Measurements from ENCODE around the gene FUCA1. TPM values are rescaled to one million over a fixed set of nuclear protein-coding genes. Genes with fewer than 3 reads are reported as not detected.
A peak's percentile ranks its signal among the peaks of the same experiment; 100 is the strongest.

FUCA1 gene
- 5.3 TPM for polyA plus RNA-seq (2013, experiment 1 of 2)
- 5.4 TPM for polyA plus RNA-seq (2013, experiment 2 of 2)

DNA sequence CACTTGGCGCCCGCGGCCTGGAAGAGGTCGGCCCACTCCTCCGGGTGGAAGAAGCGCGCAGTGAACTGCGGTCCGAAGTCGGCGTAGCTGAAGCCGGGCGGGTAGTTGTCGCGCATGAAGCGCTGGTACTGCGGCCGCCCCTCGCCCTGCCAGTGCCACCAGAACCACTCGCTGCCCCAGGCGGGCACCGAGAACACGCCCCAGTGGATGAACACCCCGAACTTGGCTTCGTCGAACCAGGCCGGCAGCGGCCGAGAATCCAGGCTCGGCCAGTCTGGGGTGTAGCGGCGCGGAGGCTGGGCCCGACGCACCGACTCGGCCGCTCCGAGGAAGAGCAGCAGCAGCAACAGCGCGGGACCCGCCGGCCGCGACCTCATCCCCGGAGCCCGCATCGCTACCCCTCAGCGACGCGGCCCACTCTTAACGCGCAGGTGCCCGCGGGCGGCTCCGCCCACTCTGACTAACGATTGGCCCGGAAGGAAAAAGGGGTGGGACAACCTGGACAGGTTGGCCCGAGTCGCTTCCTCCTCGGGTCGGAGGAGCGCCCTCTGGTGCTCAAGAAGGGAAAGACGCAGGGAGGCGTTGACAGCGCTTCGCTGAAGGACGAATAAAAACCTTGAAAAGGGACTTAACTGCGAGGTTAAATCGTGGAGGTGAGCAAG lies at the start of gene FUCA1:
Gene FUCA1, minus strand, starts transcription at position 396 of the 662 bp plus-strand sequence. Its CDS starts 4 bp downstream, at position 392.
- Histone ChIP-seq H4K91ac (ENCODE audit: low read length) (no peak within 1 kb of the TSS), H3K27ac (ENCODE audit: low read length, poor library complexity, severe bottlenecking) (no peak within 1 kb of the TSS), H3K23ac (ENCODE audit: low read length in 2 of 2) (peak within 1 kb of the TSS in 1 of 2 experiments; percentile 72), H3K9ac (ENCODE audit: low read length) (peak within 1 kb of the TSS; percentile 83), H3K4me1 (ENCODE audit: control insufficient read depth, insufficient read depth, low read depth, low read length) (peaks cover 17% of the 10 kb centered on the region), H3K4me2 (ENCODE audit: low read length, poor library complexity, severe bottlenecking) (peak within 1 kb of the TSS; percentile 96), H2BK12ac (ENCODE audit: low read length in 2 of 2) (no peak within 1 kb of the TSS), H4K8ac (ENCODE audit: low read length) (peak within 1 kb of the TSS; percentile 69), H3K79me1 (replicated peaks; ENCODE audit: low read length, poor library complexity, severe bottlenecking) (peaks cover 9% of the 10 kb centered on the region), H3K18ac (ENCODE audit: low read depth in 1 of 2, low read length in 2 of 2) (no peak within 1 kb of the TSS), H3K4ac (ENCODE audit: low read depth in 1 of 2, low read length in 2 of 2) (no peak within 1 kb of the TSS), H3K9me3 (ENCODE audit: control insufficient read depth, low read length) (no peaks in the 10 kb centered on the region), H3K14ac (ENCODE audit: low read length in 2 of 2) (peak within 1 kb of the TSS in 1 of 2 experiments; percentile 76), H2BK120ac (ENCODE audit: low read depth, low read length) (no peak within 1 kb of the TSS), H2BK15ac (ENCODE audit: low read depth, poor library complexity, severe bottlenecking) (no peak within 1 kb of the TSS), H3K4me3 (ENCODE audit: insufficient read depth in 1 of 2, low read depth in 1 of 2, low read length in 2 of 2) (peak within 1 kb of the TSS; percentile 86 to 89), H2BK5ac (ENCODE audit: low read depth, low read length, poor library complexity, severe bottlenecking) (no peak within 1 kb of the TSS), H3K36me3 (ENCODE audit: control insufficient read depth in 1 of 2, insufficient read depth in 2 of 2, low read depth in 1 of 2, low read length in 2 of 2) (peaks cover 0 to 6% of the 10 kb centered on the region in 2 experiments), H2AFZ (ENCODE audit: low read depth, low read length) (peak within 1 kb of the TSS; percentile 95), H3K27me3 (ENCODE audit: control insufficient read depth in 1 of 2, insufficient read depth in 1 of 2, low read length in 2 of 2) (peaks cover 0 to 20% of the 10 kb centered on the region in 2 experiments), H2AK5ac (ENCODE audit: low read length, severe bottlenecking) (no peak within 1 kb of the TSS)
- 2% methylated on average over 71 of the region's 71 CpGs for WGBS
- peak; percentile 86 for DNase-seq

DNA sequence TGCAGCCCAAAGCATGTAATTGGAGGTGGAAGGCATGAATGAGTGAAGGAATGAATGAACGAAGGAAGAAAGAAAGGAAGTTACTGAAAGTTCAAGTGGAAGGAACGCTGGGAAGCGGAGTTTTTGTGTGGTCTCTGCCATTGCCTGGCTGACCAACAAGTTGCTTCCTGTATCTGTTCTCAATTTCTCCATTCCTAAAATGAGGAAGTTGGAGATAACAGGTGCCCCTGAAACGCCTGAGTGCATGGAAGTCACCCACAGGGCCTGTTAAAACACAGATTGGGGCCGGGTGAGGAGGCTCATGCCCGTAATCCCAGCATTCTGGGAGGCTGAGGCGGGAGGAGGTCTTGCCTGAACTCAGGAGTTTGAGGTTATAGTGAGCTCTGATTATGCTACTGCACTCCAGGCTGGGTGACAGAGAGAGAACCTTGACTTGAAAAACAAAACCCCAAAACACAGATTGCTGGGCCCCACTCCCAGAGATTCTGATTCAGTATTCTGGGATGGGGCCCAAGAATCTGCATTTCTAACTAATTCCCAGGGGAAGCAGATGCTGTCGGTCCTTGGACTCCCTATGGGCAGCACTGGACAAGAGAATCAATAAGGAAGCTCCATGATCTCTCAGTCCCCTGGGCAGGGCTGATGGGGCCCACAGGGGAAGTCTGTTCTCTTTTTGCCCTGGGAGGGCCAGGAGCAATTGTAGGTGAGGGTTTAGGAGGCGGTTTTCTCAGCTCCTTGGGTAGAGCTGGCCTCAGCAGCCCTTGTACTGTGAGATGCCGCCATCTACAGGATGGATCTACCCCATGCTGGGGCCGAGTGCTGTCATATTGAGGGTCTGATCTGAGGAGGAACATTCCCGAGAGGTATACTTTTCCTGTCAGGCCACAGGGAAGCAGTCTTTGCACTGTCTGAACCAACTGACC lies 48.4 kb upstream of the FUCA1 start:
- no peak overlapping the region for H2BK120ac ChIP-seq (ENCODE audit: low read depth, low read length)
- H2AK5ac ChIP-seq (ENCODE audit: low read length, severe bottlenecking), result no peak overlapping the region
- H3K4ac ChIP-seq (ENCODE audit: low read depth in 1 of 2, low read length in 2 of 2), result no peak overlapping the region
- H2BK12ac ChIP-seq (ENCODE audit: low read length in 2 of 2), result no peak overlapping the region
- H3K27me3 ChIP-seq (ENCODE audit: control insufficient read depth in 1 of 2, insufficient read depth in 1 of 2, low read length in 2 of 2), result peaks cover 0 to 16% of the 10 kb centered on the region in 2 experiments
- H3K23ac ChIP-seq (ENCODE audit: low read length in 2 of 2), result no peak overlapping the region
- H4K91ac ChIP-seq (ENCODE audit: low read length), result no peak overlapping the region
- peak; percentile 72 for DNase-seq
- no peak overlapping the region for H4K8ac ChIP-seq (ENCODE audit: low read length)
- no peak overlapping the region for H3K14ac ChIP-seq (ENCODE audit: low read length in 2 of 2)
- no peak overlapping the region for H3K4me3 ChIP-seq (ENCODE audit: insufficient read depth in 1 of 2, low read depth in 1 of 2, low read length in 2 of 2)
- H3K4me2 ChIP-seq (ENCODE audit: low read length, poor library complexity, severe bottlenecking), result no peak overlapping the region
- no peak overlapping the region for H3K18ac ChIP-seq (ENCODE audit: low read depth in 1 of 2, low read length in 2 of 2)
- H2BK5ac ChIP-seq (ENCODE audit: low read depth, low read length, poor library complexity, severe bottlenecking), result no peak overlapping the region
- H3K9ac ChIP-seq (ENCODE audit: low read length), result no peak overlapping the region
- 61% methylated on average over 12 of the region's 12 CpGs for WGBS
- H3K36me3 ChIP-seq (ENCODE audit: control insufficient read depth in 1 of 2, insufficient read depth in 2 of 2, low read depth in 1 of 2, low read length in 2 of 2), result no peaks in the 10 kb centered on the region
- H2BK15ac ChIP-seq (ENCODE audit: low read depth, poor library complexity, severe bottlenecking), result no peak overlapping the region
- peaks cover 3% of the 10 kb centered on the region for H3K4me1 ChIP-seq (ENCODE audit: control insufficient read depth, insufficient read depth, low read depth, low read length)
- H2AFZ ChIP-seq (ENCODE audit: low read depth, low read length), result no peak overlapping the region
- no peak overlapping the region for H3K27ac ChIP-seq (ENCODE audit: low read length, poor library complexity, severe bottlenecking)
- no peaks in the 10 kb centered on the region for H3K79me1 ChIP-seq (replicated peaks; ENCODE audit: low read length, poor library complexity, severe bottlenecking)
- H3K9me3 ChIP-seq (ENCODE audit: control insufficient read depth, low read length), result no peaks in the 10 kb centered on the region

DNA sequence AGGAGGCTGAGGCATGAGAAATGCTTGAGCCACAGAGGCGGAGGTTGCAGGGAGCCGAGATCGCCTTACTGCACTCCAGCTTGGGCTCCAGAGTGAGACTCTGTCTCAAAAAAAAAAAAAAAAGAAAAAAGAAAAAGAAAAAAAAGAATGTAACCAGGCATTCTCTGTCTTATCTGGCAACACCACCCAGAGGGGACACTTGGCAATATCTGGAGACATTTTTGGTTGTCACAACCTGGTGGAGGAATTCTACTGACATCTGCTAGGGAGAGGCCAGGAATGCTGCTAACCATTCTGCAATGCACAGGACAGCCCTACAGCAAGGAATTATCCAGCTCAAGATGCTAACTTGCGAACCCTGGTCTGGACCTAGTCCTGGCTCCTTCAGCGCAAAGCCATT lies 47.4 kb upstream of the FUCA1 start:
- WGBS, result 90% methylated on average over 5 of the region's 5 CpGs
- no peak for DNase-seq
- Histone ChIP-seq H3K23ac (ENCODE audit: low read length in 2 of 2) (no peak overlapping the region), H3K79me1 (replicated peaks; ENCODE audit: low read length, poor library complexity, severe bottlenecking) (no peaks in the 10 kb centered on the region), H2AFZ (ENCODE audit: low read depth, low read length) (no peak overlapping the region), H2AK5ac (ENCODE audit: low read length, severe bottlenecking) (no peak overlapping the region), H3K4me3 (ENCODE audit: insufficient read depth in 1 of 2, low read depth in 1 of 2, low read length in 2 of 2) (no peak overlapping the region), H4K91ac (ENCODE audit: low read length) (no peak overlapping the region), H2BK120ac (ENCODE audit: low read depth, low read length) (no peak overlapping the region), H3K14ac (ENCODE audit: low read length in 2 of 2) (no peak overlapping the region), H3K36me3 (ENCODE audit: control insufficient read depth in 1 of 2, insufficient read depth in 2 of 2, low read depth in 1 of 2, low read length in 2 of 2) (no peaks in the 10 kb centered on the region), H3K27ac (ENCODE audit: low read length, poor library complexity, severe bottlenecking) (no peak overlapping the region), H2BK5ac (ENCODE audit: low read depth, low read length, poor library complexity, severe bottlenecking) (no peak overlapping the region), H3K18ac (ENCODE audit: low read depth in 1 of 2, low read length in 2 of 2) (no peak overlapping the region), H3K9ac (ENCODE audit: low read length) (no peak overlapping the region), H3K4ac (ENCODE audit: low read depth in 1 of 2, low read length in 2 of 2) (no peak overlapping the region), H3K9me3 (ENCODE audit: control insufficient read depth, low read length) (no peaks in the 10 kb centered on the region), H2BK15ac (ENCODE audit: low read depth, poor library complexity, severe bottlenecking) (no peak overlapping the region), H4K8ac (ENCODE audit: low read length) (no peak overlapping the region), H3K4me1 (ENCODE audit: control insufficient read depth, insufficient read depth, low read depth, low read length) (peaks cover 3% of the 10 kb centered on the region), H2BK12ac (ENCODE audit: low read length in 2 of 2) (no peak overlapping the region), H3K27me3 (ENCODE audit: control insufficient read depth in 1 of 2, insufficient read depth in 1 of 2, low read length in 2 of 2) (peaks cover 0 to 26% of the 10 kb centered on the region in 2 experiments), H3K4me2 (ENCODE audit: low read length, poor library complexity, severe bottlenecking) (no peak overlapping the region)

DNA sequence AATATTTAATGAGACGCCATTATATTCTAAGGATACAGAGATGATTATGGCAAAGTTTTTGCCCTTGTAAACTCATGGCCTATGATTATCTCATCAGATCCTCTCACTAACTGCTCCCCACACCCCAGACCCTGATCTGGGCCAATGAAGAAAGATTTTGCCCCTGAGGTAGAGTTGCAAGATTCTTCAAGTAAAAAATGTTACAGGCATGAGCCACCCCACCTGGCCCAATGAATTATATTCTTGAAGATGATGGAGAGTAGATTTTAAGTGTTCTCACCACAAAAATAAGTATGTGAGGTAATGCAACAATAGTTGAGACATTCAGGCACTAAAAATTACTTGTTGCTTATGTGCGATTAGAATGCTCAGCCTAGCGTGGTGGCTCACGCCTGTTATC lies 46.8 kb upstream of the FUCA1 start:
- Histone ChIP-seq H2AFZ (ENCODE audit: low read depth, low read length) (no peak overlapping the region), H3K79me1 (replicated peaks; ENCODE audit: low read length, poor library complexity, severe bottlenecking) (no peaks in the 10 kb centered on the region), H3K18ac (ENCODE audit: low read depth in 1 of 2, low read length in 2 of 2) (no peak overlapping the region), H3K36me3 (ENCODE audit: control insufficient read depth in 1 of 2, insufficient read depth in 2 of 2, low read depth in 1 of 2, low read length in 2 of 2) (no peaks in the 10 kb centered on the region), H3K4me2 (ENCODE audit: low read length, poor library complexity, severe bottlenecking) (no peak overlapping the region), H3K27me3 (ENCODE audit: control insufficient read depth in 1 of 2, insufficient read depth in 1 of 2, low read length in 2 of 2) (peaks cover 0 to 26% of the 10 kb centered on the region in 2 experiments), H2BK12ac (ENCODE audit: low read length in 2 of 2) (no peak overlapping the region), H3K23ac (ENCODE audit: low read length in 2 of 2) (no peak overlapping the region), H3K27ac (ENCODE audit: low read length, poor library complexity, severe bottlenecking) (no peak overlapping the region), H2BK120ac (ENCODE audit: low read depth, low read length) (no peak overlapping the region), H2AK5ac (ENCODE audit: low read length, severe bottlenecking) (no peak overlapping the region), H4K8ac (ENCODE audit: low read length) (no peak overlapping the region), H4K91ac (ENCODE audit: low read length) (no peak overlapping the region), H3K4me1 (ENCODE audit: control insufficient read depth, insufficient read depth, low read depth, low read length) (peaks cover 3% of the 10 kb centered on the region), H3K9me3 (ENCODE audit: control insufficient read depth, low read length) (no peaks in the 10 kb centered on the region), H3K9ac (ENCODE audit: low read length) (no peak overlapping the region), H2BK5ac (ENCODE audit: low read depth, low read length, poor library complexity, severe bottlenecking) (no peak overlapping the region), H3K4me3 (ENCODE audit: insufficient read depth in 1 of 2, low read depth in 1 of 2, low read length in 2 of 2) (no peak overlapping the region), H3K14ac (ENCODE audit: low read length in 2 of 2) (no peak overlapping the region), H3K4ac (ENCODE audit: low read depth in 1 of 2, low read length in 2 of 2) (no peak overlapping the region), H2BK15ac (ENCODE audit: low read depth, poor library complexity, severe bottlenecking) (no peak overlapping the region)
- no peak for DNase-seq
- 95% methylated on average over 4 of the region's 4 CpGs for WGBS
